WI38 (cell line): ENCODE results near the gene ERVW-1.

ENCODE experiments used
- H3K4me3 ChIP-seq: 2 replicates; pipeline ENCODE4 v1.5.1; 2011; ENCODE audit warnings: low read depth, mild to moderate bottlenecking, control low read depth, low read length
- TF ChIP-seq, protein P1 (sequence below): IDR thresholded peaks from 2 replicates; pipeline ENCODE4 v1.5.1; 2012; ENCODE audit warnings: low read depth, mild to moderate bottlenecking, control low read depth, low read length

Gene ERVW-1

GRCh38 chr7:92464515-92464914, 13.2 kb downstream of the ERVW-1 start:
- TF ChIP-seq, protein P1, sequence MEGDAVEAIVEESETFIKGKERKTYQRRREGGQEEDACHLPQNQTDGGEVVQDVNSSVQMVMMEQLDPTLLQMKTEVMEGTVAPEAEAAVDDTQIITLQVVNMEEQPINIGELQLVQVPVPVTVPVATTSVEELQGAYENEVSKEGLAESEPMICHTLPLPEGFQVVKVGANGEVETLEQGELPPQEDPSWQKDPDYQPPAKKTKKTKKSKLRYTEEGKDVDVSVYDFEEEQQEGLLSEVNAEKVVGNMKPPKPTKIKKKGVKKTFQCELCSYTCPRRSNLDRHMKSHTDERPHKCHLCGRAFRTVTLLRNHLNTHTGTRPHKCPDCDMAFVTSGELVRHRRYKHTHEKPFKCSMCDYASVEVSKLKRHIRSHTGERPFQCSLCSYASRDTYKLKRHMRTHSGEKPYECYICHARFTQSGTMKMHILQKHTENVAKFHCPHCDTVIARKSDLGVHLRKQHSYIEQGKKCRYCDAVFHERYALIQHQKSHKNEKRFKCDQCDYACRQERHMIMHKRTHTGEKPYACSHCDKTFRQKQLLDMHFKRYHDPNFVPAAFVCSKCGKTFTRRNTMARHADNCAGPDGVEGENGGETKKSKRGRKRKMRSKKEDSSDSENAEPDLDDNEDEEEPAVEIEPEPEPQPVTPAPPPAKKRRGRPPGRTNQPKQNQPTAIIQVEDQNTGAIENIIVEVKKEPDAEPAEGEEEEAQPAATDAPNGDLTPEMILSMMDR: no peak
- no peak overlapping the region for H3K4me3 ChIP-seq

DNA sequence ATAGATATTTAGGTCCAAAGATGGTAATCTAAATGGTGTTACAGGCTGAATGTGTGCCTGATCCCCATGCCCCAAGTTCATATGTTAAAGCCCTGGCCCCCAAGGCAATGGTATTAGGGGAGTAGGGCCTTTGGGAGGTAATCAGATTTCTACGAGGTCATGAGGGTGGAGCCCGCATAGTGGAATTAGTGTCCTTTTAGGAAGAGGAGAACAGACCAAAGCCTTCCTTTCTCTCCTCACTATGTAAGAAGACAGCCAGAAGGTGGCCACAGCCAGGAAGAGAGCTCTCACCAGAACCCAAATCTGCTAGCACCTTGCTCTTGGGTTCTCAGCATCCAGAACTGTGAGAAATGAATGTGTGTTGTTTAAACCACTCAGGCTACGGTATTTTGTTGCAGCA, 15.2 kb downstream of the ERVW-1 start:
- TF ChIP-seq, protein P1: no peak

DNA sequence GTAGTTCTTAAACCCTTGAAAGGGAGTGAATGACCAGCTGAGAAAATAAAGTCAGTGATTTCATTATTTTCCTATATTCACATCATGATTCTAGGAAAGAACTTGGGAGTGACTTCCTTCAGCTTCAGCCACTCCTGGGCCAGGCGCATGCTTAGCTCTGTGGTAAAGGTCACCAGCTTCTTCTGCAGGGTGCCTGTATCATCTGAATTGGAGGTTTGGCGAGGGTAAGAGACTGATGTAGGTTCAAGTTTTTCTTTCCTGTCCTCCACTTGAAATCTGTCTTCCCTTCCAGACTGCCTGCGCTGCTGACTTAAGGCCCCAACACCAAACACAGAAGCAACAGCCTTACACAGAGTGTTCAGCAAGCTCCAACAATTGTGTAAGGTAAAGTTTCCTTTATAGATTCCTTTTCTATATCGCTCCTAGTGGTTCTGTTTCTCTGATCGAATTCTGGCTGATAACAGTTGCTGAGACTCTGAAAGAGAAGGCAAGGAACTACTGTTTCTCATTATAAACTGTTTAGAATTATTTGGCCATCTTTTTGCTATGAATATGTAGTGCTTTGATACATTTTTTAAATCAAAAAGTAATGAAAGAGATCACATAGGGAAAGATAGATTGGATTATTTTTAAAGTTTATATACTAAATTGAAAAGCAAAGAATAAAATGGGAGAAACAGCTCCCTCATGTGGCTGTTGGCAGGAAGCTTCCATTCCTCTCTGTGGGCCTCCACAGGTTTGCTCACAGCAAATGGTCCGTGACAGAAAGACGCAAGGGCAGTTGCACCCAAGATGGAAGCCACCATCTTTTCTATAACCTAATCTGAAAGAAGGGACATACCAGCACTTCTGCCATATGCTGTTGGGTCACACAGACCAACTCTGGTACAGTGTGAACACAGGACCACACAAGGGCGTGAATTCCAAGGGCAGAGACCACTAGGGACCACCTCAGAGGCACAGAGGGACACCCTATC, 16.4 kb downstream of the ERVW-1 start:
- H3K4me3 ChIP-seq: no peak overlapping the region

More for the DNA sequence above, 15.2 kb downstream of the ERVW-1 start:
- no peak overlapping the region for H3K4me3 ChIP-seq

DNA sequence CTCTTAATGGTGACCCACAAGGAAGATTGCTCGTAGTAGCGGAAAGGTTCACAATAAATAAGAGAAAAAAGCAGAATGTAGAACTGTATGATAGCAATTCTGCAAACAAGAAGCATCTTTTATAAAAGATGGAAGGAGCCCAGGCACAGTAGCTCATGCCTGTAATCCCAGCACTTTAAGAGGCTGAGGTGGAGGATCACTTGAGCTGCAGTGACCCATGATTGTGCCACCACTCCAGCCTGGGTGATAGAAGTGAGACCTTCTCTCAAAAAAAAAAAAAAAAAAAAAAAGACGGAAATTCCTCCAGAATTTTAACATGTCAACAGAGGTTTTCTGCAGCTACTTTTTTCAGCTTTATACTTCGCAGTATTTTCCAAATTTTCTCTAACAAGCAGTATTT, 17.2 kb downstream of the ERVW-1 start:
- TF ChIP-seq, protein P1: no peak
- no peak overlapping the region for H3K4me3 ChIP-seq

More for the DNA sequence above, 16.4 kb downstream of the ERVW-1 start:
- TF ChIP-seq, protein P1: peak; percentile 83

DNA sequence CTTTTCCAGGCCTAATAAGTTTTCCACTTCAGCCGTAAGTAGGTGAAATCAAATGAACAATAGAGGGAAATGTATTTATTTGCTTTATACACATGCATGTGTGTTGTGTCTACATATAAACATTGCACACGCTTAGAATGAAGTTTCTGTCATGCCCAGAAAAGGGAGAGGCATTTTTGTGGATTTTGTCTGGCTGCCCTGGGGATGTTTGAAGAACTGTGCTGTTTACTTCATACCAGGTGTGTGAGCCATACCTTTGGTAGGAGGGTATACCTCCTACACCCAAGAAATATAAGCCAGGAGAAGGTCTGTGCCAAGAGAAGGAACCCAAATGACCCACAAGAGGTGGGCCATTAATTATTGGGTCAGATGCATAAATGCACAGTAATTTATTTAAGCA, 17.6 kb downstream of the ERVW-1 start:
- TF ChIP-seq, protein P1: no peak
- H3K4me3 ChIP-seq: no peak overlapping the region

DNA sequence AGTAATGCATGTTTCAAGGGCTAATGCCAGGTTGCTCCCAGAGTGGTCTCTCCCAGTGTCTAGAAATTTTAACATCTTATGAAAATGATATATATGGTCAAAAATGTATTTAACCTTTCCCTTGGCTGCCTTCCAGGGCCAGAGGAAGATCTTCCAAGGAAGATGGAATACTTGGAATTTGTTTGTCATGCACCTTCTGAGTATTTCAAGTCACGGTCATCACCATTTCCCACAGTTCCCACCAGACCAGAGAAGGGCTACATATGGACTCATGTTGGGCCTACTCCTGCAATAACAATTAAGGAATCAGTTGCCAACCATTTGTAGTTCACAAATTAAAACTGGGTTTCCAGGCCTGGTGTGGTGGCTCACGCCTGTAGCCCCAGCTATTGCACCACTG, 21.5 kb downstream of the ERVW-1 start:
- TF ChIP-seq, protein P1: no peak
- no peak overlapping the region for H3K4me3 ChIP-seq

GRCh38 chr7:92451645-92452044, 26.1 kb downstream of the ERVW-1 start:
- no peak overlapping the region for H3K4me3 ChIP-seq
- TF ChIP-seq, protein P1: no peak
